DND-41 (cell line): Measurements from ENCODE around the gene KLRC2.

ENCODE experiments used
- ATAC-seq: fragments of 200-7000 bp; cut with Tn5 transposase; 3 replicates; pipeline ENCODE4 v1.9.1; 2021; ENCODE audit warnings: low read depth; ENCODE audit not compliant: insufficient read depth
- DNase-seq: peaks from one replicate; pipeline ENCODE4 v3.0.0-alpha.2; 2020
- H2AFZ ChIP-seq: 2 replicates; pipeline ENCODE4 v1.6.0; 2012; ENCODE audit warnings: low read depth, low read length
- H3K27ac ChIP-seq: 2 replicates; pipeline ENCODE4 v1.5.1; 2012; ENCODE audit warnings: low read length, inconsistent platforms
- H3K27me3 ChIP-seq: fragments of 200-600 bp; sonication (generic); 2 replicates; pipeline ENCODE4 v1.6.0; 2012; ENCODE audit warnings: low read length, mild to moderate bottlenecking, inconsistent platforms; ENCODE audit not compliant: insufficient read depth, poor library complexity
- H3K36me3 ChIP-seq: 2 replicates; pipeline ENCODE4 v1.5.1; 2012; ENCODE audit warnings: low read length, inconsistent platforms; ENCODE audit not compliant: insufficient read depth
- H3K4me1 ChIP-seq: 2 replicates; pipeline ENCODE4 v1.5.1; 2012; ENCODE audit warnings: mild to moderate bottlenecking, low read length; ENCODE audit not compliant: insufficient read depth
- H3K4me2 ChIP-seq: 2 replicates; pipeline ENCODE4 v1.6.0; 2012; ENCODE audit warnings: mild to moderate bottlenecking, moderate library complexity, low read length, inconsistent platforms; ENCODE audit not compliant: insufficient read depth
- H3K4me3 ChIP-seq, 2 experiments: fragments of 200-600 bp in 1 of 2; shearing (Covaris generic) in 1 of 2; 2 replicates each; pipeline ENCODE4 v1.5.1; 2012 to 2016; ENCODE audit warnings: inconsistent platforms in 2 of 2, low read length in 2 of 2, mild to moderate bottlenecking in 2 of 2, low read depth in 1 of 2, moderate library complexity in 1 of 2
- H3K79me2 ChIP-seq: 2 replicates; pipeline ENCODE4 v1.6.0; 2012; ENCODE audit warnings: low read length, inconsistent platforms; ENCODE audit not compliant: insufficient read depth
- H3K9ac ChIP-seq: 2 replicates; pipeline ENCODE4 v1.6.0; 2012; ENCODE audit warnings: low read depth, mild to moderate bottlenecking, inconsistent platforms, low read length, moderate library complexity
- H3K9me3 ChIP-seq: 2 replicates; pipeline ENCODE4 v1.5.1; 2012; ENCODE audit warnings: low read length, moderate library complexity, mild to moderate bottlenecking, inconsistent platforms; ENCODE audit not compliant: insufficient read depth, severe bottlenecking
- H4K20me1 ChIP-seq: 2 replicates; pipeline ENCODE4 v1.6.0; 2012; ENCODE audit warnings: low read length; ENCODE audit not compliant: insufficient read depth
- EZH2 ChIP-seq: IDR thresholded peaks from 3 replicates; pipeline ENCODE4 v1.6.1; 2012; ENCODE audit warnings: borderline replicate concordance, low read depth, mild to moderate bottlenecking, moderate library complexity, low read length, inconsistent platforms; ENCODE audit not compliant: severe bottlenecking
- TF ChIP-seq, protein P1 (sequence below): IDR thresholded peaks from 2 replicates; pipeline ENCODE4 v1.5.1; 2012; ENCODE audit warnings: borderline replicate concordance, low read length, moderate library complexity, mild to moderate bottlenecking; ENCODE audit not compliant: poor library complexity, severe bottlenecking; ENCODE audit errors: extremely low read depth

The KLRC2 gene

DNA sequence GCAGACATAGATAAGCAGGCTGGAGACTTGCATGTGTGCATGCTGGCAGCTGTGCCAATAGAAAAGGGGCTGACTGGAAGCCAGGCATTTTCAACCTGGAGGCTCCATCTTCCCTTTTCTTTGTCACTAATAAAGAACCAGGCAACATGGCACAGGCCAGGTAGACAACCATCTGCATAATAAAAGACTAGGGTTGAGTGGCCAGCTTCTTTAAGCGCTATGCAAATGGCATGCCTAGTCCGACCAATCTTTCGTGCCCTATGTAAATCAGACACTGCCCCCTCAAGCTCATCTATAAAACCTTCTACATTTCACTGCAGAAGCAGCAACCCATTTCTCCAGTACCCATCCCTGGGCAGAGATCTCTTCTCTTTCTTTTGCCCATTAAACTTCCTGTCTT lies 21.9 kb upstream of the KLRC2 start:
- Histone ChIP-seq H4K20me1 (no peaks in the 10 kb centered on the region), H3K27ac (no peak overlapping the region), H3K27me3 (no peaks in the 10 kb centered on the region), H3K36me3 (no peaks in the 10 kb centered on the region), H3K9me3 (peaks cover 10% of the 10 kb centered on the region), H3K79me2 (no peaks in the 10 kb centered on the region), H2AFZ (no peak overlapping the region), H3K4me1 (no peaks in the 10 kb centered on the region), H3K4me3 (no peak overlapping the region), H3K9ac (no peak overlapping the region), H3K4me2 (no peak overlapping the region)
- ATAC-seq = peak; percentile 29; the same call in 1 of the 3 replicates
- TF ChIP-seq, protein P1, sequence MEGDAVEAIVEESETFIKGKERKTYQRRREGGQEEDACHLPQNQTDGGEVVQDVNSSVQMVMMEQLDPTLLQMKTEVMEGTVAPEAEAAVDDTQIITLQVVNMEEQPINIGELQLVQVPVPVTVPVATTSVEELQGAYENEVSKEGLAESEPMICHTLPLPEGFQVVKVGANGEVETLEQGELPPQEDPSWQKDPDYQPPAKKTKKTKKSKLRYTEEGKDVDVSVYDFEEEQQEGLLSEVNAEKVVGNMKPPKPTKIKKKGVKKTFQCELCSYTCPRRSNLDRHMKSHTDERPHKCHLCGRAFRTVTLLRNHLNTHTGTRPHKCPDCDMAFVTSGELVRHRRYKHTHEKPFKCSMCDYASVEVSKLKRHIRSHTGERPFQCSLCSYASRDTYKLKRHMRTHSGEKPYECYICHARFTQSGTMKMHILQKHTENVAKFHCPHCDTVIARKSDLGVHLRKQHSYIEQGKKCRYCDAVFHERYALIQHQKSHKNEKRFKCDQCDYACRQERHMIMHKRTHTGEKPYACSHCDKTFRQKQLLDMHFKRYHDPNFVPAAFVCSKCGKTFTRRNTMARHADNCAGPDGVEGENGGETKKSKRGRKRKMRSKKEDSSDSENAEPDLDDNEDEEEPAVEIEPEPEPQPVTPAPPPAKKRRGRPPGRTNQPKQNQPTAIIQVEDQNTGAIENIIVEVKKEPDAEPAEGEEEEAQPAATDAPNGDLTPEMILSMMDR = no peak
- no peak for TF ChIP-seq EZH2
- no peak for DNase-seq

DNA sequence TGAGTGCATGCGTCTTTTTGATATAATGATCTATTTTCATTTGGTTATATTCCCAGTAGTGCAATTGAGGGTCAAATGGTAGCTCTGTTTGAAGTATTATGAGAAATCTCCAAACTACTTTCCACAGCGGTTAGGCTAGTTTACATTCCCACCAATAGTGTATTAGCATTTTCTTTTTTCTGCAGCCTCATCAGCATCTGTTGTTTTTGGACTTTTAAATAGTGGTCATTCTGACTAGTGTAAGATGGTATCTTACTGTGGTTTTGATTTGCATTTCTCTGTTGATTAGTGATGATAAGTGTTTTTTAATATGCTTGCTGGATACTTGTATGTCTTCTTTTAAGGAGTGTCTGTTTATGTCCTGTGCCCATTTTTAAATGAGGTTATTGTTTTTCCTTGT lies 21.0 kb upstream of the KLRC2 start:
- Histone ChIP-seq H4K20me1 (no peaks in the 10 kb centered on the region), H2AFZ (no peak overlapping the region), H3K4me3 (no peak overlapping the region), H3K4me1 (no peaks in the 10 kb centered on the region), H3K27ac (no peak overlapping the region), H3K9ac (no peak overlapping the region), H3K36me3 (no peaks in the 10 kb centered on the region), H3K27me3 (no peaks in the 10 kb centered on the region), H3K9me3 (peaks cover 10% of the 10 kb centered on the region), H3K4me2 (no peak overlapping the region), H3K79me2 (no peaks in the 10 kb centered on the region)
- TF ChIP-seq EZH2 = no peak
- TF ChIP-seq, protein P1 = no peak
- DNase-seq (no peak), ATAC-seq (no peak)

DNA sequence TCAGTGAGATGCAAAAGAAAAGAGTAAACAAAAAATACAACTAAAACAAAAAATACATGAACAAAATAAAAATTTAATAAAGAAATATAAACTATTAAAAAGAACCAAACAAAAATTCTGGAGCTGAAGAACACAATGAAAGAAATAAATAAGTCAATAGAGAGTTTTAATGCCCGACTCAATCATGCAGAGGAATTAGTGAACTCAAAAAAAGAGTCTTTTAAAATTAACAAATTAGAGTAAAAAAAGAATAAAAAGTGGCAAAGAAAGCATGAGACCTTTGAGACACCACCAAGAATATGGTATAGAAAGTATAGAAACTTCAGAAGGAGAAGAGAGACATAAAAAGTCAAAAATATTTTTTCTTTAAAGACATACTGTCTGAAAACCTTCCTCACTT lies 20.0 kb upstream of the KLRC2 start:
- H3K9me3 ChIP-seq = peaks cover 10% of the 10 kb centered on the region
- ATAC-seq (no peak), DNase-seq (no peak)
- H3K4me2 ChIP-seq = no peak overlapping the region
- H3K4me3 ChIP-seq = no peak overlapping the region
- no peak overlapping the region for H3K27ac ChIP-seq
- H3K4me1 ChIP-seq = no peaks in the 10 kb centered on the region
- no peaks in the 10 kb centered on the region for H4K20me1 ChIP-seq
- no peaks in the 10 kb centered on the region for H3K27me3 ChIP-seq
- no peak overlapping the region for H3K9ac ChIP-seq
- no peaks in the 10 kb centered on the region for H3K36me3 ChIP-seq
- TF ChIP-seq EZH2 = no peak
- TF ChIP-seq, protein P1 = no peak
- H3K79me2 ChIP-seq = no peaks in the 10 kb centered on the region
- no peak overlapping the region for H2AFZ ChIP-seq

DNA sequence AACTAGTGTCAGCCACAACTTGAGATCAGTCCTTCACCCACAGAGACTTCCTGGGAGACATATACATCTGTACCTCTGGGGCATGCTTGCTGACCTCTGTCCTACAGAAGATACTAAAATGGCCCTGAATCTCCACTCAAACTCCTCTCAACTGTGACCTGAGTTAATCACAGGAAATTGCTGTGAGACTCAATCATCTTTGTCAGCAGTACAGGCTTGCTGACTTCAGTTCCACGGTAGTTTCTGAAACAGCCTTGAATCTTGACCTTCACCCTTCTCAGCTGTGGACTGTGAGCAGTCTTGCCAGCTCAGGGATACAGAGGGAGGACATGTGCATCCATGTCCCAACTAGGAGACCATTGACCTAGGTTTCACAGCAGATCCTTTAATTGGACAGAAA lies 18.7 kb upstream of the KLRC2 start:
- TF ChIP-seq, protein P1 = no peak
- TF ChIP-seq EZH2 = no peak
- H2AFZ ChIP-seq = no peak overlapping the region
- no peaks in the 10 kb centered on the region for H3K36me3 ChIP-seq
- no peak overlapping the region for H3K27ac ChIP-seq
- no peaks in the 10 kb centered on the region for H3K79me2 ChIP-seq
- ATAC-seq (no peak), DNase-seq (no peak)
- H3K4me3 ChIP-seq = no peak overlapping the region
- no peaks in the 10 kb centered on the region for H3K4me1 ChIP-seq
- peaks cover 10% of the 10 kb centered on the region for H3K9me3 ChIP-seq
- no peak overlapping the region for H3K4me2 ChIP-seq
- no peak overlapping the region for H3K9ac ChIP-seq
- no peaks in the 10 kb centered on the region for H3K27me3 ChIP-seq
- no peaks in the 10 kb centered on the region for H4K20me1 ChIP-seq
